Spinal cord (tissue), 10 donors: ENCODE results near the gene RAPGEF5. TPM values are rescaled to one million over a fixed set of nuclear protein-coding genes. Genes with fewer than 3 reads are reported as not detected.

ENCODE experiments used
- DNase-seq, 6 donors: peaks; one replicate each; pipeline versions ENCODE4 v3.0.0 to v3.0.0-alpha.2; 2013 to 2015; ENCODE audit warnings: low spot score in 6 of 6, low read depth in 4 of 6
- H3K27ac ChIP-seq: one replicate; pipeline ENCODE4 v1.5.1; 2013; ENCODE audit warnings: low read depth, low read length, control low read depth
- H3K27me3 ChIP-seq: one replicate; pipeline ENCODE4 v1.6.1; 2013; ENCODE audit warnings: low read length; ENCODE audit not compliant: control insufficient read depth, insufficient read depth
- H3K36me3 ChIP-seq: one replicate; pipeline ENCODE4 v1.6.1; 2013; ENCODE audit warnings: low read length; ENCODE audit not compliant: control insufficient read depth, insufficient read depth
- H3K4me1 ChIP-seq: one replicate; pipeline ENCODE4 v1.6.1; 2013; ENCODE audit warnings: low read length; ENCODE audit not compliant: control insufficient read depth, insufficient read depth
- H3K4me3 ChIP-seq: one replicate; pipeline ENCODE4 v1.5.1; 2013; ENCODE audit warnings: low read depth, low read length, control low read depth
- H3K9me3 ChIP-seq: one replicate; pipeline ENCODE4 v1.6.1; 2013; ENCODE audit warnings: low read length; ENCODE audit not compliant: control insufficient read depth, insufficient read depth
- WGBS: methylation state at CpG from one replicate; pipeline ENCODE4 v1.1.5; 2013; ENCODE audit warnings: missing lambda C conversion rate; ENCODE audit not compliant: insufficient coverage; 5-methylcytosine and 5-hydroxymethylcytosine counted together
- polyA plus RNA-seq, 2 donors: library from polyadenylated mRNA; unstranded; fragments of 120-200 nt; gene quantifications; one replicate each; pipeline ENCODE4 v1.2.1, GENCODE V29; 2013; ENCODE audit not compliant: insufficient read length in 2 of 2
- total RNA-seq, 2 donors: library from RNA; depleted of rRNA in 1 of 2; stranded (reverse); fragments of 120-200 nt in 1 of 2; fragments of >200 nt in 1 of 2; gene quantifications; one replicate each; pipeline versions ENCODE4 v1.2.3 to v1.2.4, GENCODE V29; 2013 to 2014
- donor health status: healthy.

RAPGEF5 gene
- total and polyA plus RNA-seq, 4 donors = 19.5 to 121 (median 48.8) TPM

DNA sequence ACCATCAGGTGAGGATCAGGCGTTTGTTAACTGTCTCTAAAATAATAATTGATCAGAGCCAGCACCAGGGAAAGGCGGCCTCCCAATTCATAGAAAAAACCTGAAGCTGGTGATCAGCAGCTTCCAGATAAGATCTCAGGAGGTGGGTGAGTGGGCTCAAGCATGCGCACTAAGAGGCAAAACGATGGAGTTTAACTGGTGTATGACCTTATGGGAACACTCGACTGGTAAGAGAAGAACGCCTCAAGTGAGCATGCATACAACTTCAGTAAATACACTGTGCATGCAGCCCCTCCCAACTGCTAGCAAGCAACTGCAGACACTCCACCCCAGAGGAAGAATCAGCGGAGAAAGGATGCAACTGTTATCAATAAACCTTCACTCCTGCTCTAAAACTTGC lies 18.1 kb downstream of the RAPGEF5 start:
- no peak for DNase-seq
- WGBS = 96% methylated on average over 4 of the region's 7 CpGs
- Histone ChIP-seq H3K9me3 (no peaks in the 10 kb centered on the region), H3K27ac (no peak overlapping the region), H3K36me3 (no peaks in the 10 kb centered on the region), H3K4me1 (peaks cover 2% of the 10 kb centered on the region), H3K4me3 (no peak overlapping the region), H3K27me3 (no peaks in the 10 kb centered on the region)

DNA sequence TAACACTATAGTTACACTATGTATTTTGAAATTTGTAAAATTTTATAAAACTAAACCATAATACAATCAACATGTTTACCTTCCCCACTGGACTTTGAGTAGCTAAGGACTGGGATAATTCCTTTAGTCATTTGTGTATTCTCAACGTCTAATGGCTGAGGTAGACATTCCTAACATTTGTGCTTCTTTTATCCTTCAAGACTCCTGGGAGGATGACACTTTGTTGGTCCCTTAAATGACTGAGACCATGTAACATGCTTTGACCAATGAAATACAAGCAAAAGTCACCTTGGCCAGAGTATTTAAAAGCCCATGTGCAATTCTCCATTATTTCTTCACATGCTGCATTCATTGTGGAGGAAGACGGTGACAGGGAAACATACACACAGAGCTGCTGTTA lies 18.5 kb downstream of the RAPGEF5 start:
- H3K27ac ChIP-seq = no peak overlapping the region
- peaks cover 5% of the 10 kb centered on the region for H3K4me1 ChIP-seq
- no peaks in the 10 kb centered on the region for H3K9me3 ChIP-seq
- no peak for DNase-seq
- H3K27me3 ChIP-seq = no peaks in the 10 kb centered on the region
- no CpG with 5 or more reads among the region's 2 CpGs for WGBS
- H3K4me3 ChIP-seq = no peak overlapping the region
- H3K36me3 ChIP-seq = no peaks in the 10 kb centered on the region

DNA sequence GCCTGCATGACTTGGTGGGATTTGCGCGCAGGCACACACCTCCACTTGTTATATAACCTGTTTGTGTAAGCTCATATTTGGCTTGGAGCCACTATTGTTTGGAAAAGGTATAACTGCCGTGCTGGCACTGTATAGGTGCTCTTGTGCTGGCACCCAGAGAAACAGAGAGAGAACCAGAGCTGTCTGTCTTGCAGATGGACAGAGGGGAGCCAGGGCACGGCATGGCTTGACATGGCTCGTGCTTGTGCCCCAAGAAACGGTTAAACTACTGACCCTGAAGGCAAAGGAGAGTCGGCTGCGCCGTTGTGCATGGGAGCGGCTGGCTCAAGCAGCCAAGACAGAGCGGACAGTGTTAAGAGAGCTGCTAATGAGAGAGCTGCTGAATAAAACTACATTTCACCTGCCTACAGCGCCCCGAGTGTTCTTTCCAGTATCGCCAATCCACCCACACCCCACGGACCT lies 23.2 kb downstream of the RAPGEF5 start:
- 43% methylated on average over 11 of the region's 15 CpGs for WGBS
- no peaks in the 10 kb centered on the region for H3K36me3 ChIP-seq
- H3K9me3 ChIP-seq = no peaks in the 10 kb centered on the region
- no peak overlapping the region for H3K4me3 ChIP-seq
- DNase-seq = peak in 1 of 6 donors; percentile 6
- H3K27me3 ChIP-seq = no peaks in the 10 kb centered on the region
- peaks cover 5% of the 10 kb centered on the region for H3K4me1 ChIP-seq
- H3K27ac ChIP-seq = no peak overlapping the region

DNA sequence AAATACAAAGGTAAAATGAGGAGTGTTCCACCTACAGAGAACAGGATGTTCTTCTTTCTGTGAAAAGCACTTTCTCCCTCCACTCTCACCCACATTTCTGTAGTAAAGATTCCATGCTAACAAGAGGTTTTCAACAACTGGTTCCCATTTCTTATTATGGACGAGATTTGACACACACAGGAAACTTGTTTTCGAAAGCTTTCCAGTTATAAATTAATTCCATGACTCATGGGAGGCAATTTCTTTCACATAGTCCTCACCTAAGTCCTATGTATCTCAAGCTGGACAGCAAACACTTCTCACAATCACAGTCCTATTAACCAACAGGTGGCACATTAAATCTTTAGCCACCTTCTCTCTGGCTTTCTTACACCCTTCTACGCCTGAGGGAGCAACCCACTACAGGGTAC lies 24.5 kb downstream of the RAPGEF5 start:
- Histone ChIP-seq H3K9me3 (no peaks in the 10 kb centered on the region), H3K4me1 (peaks cover 5% of the 10 kb centered on the region), H3K4me3 (no peak overlapping the region), H3K36me3 (no peaks in the 10 kb centered on the region), H3K27me3 (no peaks in the 10 kb centered on the region), H3K27ac (no peak overlapping the region)
- DNase-seq = no peak
- 77% methylated on average over 2 of the region's 3 CpGs for WGBS

DNA sequence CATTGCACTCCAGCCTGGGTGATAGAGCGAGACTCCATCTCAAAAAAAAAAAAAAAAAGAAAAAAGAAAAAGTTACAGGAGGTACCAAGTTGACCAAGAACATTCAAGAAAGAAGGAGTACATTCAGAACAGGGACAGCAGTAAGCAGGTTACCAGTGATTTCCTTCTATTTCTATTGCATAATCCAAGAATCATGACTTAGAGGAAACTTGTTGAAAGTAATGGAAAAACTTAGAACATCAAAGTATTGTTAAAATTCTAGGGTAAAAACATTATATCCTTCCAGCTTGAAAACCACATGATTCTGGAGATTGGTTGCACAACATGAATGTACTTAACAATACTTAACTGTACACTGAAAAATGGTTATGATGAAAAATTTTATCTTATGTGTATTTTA lies 25.2 kb downstream of the RAPGEF5 start:
- Histone ChIP-seq H3K27me3 (no peaks in the 10 kb centered on the region), H3K36me3 (no peaks in the 10 kb centered on the region), H3K4me3 (no peak overlapping the region), H3K9me3 (no peaks in the 10 kb centered on the region), H3K27ac (no peak overlapping the region), H3K4me1 (peaks cover 5% of the 10 kb centered on the region)
- no peak for DNase-seq
- WGBS = no CpG with 5 or more reads among the region's 1 CpG

DNA sequence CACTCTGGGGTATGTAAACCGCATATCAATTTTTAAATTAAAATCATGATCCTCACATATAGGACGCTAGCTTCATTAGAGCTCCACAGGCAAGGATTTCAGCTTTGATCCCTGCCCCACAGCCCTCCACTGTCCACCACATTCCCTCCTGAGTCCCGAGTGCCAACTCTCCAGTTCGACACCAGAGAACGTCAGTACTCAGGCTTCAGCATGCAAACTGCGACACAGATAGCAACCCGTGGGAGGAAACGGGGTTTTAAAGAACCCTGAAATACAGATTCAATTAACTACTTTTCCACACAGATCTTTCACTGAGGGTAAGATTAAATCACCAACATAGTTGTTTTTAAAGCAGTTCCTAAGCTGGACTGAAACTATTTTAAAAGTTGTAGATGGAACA lies 26.1 kb downstream of the RAPGEF5 start:
- H3K9me3 ChIP-seq = no peaks in the 10 kb centered on the region
- H3K4me1 ChIP-seq = peaks cover 5% of the 10 kb centered on the region
- H3K27me3 ChIP-seq = no peaks in the 10 kb centered on the region
- WGBS = 98% methylated on average over 5 of the region's 8 CpGs
- no peaks in the 10 kb centered on the region for H3K36me3 ChIP-seq
- H3K4me3 ChIP-seq = no peak overlapping the region
- DNase-seq = no peak
- H3K27ac ChIP-seq = no peak overlapping the region

DNA sequence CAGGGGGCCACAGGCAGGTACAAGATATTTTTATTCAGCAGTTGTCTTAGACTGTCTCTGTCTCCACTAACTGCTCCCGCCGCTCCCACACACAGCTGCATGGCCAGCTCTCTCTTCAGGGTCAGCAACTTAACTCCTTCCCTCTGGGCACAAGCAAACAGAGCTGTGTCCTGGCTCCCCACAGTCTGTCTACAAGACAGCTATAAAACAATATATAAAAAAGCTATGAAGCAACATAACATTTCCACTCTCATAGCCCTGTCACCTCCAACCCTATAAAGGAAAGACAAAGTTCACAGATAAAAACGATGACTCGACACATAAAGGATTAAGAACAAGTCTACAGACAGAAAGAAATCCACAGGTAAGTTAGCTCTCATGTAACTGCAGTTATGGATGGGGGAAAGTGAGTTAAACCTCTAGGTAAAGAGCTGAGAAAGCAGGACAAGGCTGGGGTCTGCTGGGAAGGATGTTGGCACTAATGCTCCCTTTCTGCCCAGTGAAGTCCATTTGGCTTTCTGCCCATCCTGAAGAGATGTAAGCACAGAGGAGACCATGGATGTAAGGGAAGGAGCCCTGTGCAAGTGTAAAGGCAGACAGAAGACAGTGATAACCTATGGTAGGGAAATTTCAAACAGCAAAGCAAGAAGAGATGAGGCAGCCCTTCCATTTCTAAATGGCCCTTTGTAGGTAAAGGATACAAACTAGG lies 27.0 kb downstream of the RAPGEF5 start:
- Histone ChIP-seq H3K27ac (no peak overlapping the region), H3K9me3 (no peaks in the 10 kb centered on the region), H3K4me1 (peaks cover 5% of the 10 kb centered on the region), H3K4me3 (no peak overlapping the region), H3K27me3 (no peaks in the 10 kb centered on the region), H3K36me3 (no peaks in the 10 kb centered on the region)
- DNase-seq = peak in 2 of 6 donors; percentile 19 to 27
- 40% methylated on average over 2 of the region's 4 CpGs for WGBS

DNA sequence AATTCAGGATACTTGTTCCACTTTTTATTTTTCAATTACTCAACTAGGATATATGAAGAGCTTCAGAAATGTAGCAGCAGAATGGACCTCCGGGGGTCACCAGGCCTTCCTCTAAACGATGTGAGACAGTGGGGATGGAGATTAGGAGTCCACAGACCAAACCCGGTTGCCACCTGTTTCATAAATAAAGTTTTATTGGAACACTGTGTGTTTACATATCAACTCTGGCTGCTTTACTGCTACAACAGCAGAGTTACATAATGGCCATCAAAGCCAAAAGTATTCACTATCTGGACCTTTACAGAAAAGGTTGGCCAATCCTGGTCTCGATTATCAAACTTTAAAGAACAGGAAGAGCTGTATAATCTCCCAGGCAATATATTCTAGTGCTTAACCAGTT lies 30.8 kb downstream of the RAPGEF5 start:
- DNase-seq = no peak
- H3K4me1 ChIP-seq = no peaks in the 10 kb centered on the region
- H3K36me3 ChIP-seq = no peaks in the 10 kb centered on the region
- H3K4me3 ChIP-seq = no peak overlapping the region
- H3K9me3 ChIP-seq = no peaks in the 10 kb centered on the region
- no peaks in the 10 kb centered on the region for H3K27me3 ChIP-seq
- no peak overlapping the region for H3K27ac ChIP-seq
- WGBS = no CpG with 5 or more reads among the region's 4 CpGs

DNA sequence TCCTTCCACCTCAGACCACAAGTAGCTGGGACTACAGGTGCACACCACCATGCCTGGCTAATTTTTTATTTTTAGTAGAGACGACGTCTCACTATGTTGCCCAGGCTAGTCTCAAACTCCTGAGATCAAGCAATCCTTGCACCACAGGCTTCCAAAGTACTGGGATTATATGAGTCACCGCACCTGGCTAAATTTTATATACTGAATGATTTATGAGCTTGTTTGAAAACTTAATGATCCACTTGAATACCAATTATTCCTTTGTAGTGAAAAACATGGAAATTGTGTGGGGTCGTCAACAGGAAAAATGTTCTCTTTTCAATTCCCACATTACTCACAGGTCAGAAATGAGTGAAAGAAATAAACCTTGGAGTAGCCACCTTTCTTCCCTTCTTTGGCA lies 31.3 kb downstream of the RAPGEF5 start:
- WGBS = no CpG with 5 or more reads among the region's 4 CpGs

DNA sequence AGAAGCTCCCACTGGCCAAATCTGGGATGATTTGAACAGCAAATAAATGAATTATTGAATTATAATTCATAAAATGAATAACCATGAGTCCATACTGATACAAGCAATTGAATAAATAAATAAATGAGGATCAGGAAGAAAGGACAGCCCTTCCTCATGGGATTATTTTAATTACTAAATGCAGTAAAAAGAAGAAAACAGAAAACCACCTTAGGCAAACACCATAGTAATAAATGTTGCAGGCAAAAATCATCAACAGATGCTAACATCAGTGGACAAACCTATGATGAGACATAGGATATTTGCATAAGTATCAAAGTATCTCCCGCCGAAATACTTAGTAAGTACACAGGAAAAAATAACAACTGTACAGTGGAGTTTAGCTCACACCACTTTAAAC lies 33.2 kb downstream of the RAPGEF5 start:
- no peak for DNase-seq
- no peaks in the 10 kb centered on the region for H3K4me1 ChIP-seq
- no CpG with 5 or more reads among the region's 2 CpGs for WGBS

More for the DNA sequence above, 31.3 kb downstream of the RAPGEF5 start:
- no peaks in the 10 kb centered on the region for H3K27me3 ChIP-seq
- no peak overlapping the region for H3K4me3 ChIP-seq
- H3K36me3 ChIP-seq = no peaks in the 10 kb centered on the region
- no peak for DNase-seq
- H3K4me1 ChIP-seq = no peaks in the 10 kb centered on the region
- H3K27ac ChIP-seq = no peak overlapping the region
- no peaks in the 10 kb centered on the region for H3K9me3 ChIP-seq

More for the DNA sequence above, 33.2 kb downstream of the RAPGEF5 start:
- Histone ChIP-seq H3K36me3 (no peaks in the 10 kb centered on the region), H3K27me3 (no peaks in the 10 kb centered on the region), H3K9me3 (no peaks in the 10 kb centered on the region), H3K27ac (no peak overlapping the region), H3K4me3 (no peak overlapping the region)
